ENCODE measurements around the gene MBD4. TPM values are rescaled to one million over a fixed set of nuclear protein-coding genes. Genes with fewer than 3 reads are reported as not detected.

The MBD4 gene
- total RNA-seq, 1 experiment from 2014 or later, result 50.9 TPM

DNA sequence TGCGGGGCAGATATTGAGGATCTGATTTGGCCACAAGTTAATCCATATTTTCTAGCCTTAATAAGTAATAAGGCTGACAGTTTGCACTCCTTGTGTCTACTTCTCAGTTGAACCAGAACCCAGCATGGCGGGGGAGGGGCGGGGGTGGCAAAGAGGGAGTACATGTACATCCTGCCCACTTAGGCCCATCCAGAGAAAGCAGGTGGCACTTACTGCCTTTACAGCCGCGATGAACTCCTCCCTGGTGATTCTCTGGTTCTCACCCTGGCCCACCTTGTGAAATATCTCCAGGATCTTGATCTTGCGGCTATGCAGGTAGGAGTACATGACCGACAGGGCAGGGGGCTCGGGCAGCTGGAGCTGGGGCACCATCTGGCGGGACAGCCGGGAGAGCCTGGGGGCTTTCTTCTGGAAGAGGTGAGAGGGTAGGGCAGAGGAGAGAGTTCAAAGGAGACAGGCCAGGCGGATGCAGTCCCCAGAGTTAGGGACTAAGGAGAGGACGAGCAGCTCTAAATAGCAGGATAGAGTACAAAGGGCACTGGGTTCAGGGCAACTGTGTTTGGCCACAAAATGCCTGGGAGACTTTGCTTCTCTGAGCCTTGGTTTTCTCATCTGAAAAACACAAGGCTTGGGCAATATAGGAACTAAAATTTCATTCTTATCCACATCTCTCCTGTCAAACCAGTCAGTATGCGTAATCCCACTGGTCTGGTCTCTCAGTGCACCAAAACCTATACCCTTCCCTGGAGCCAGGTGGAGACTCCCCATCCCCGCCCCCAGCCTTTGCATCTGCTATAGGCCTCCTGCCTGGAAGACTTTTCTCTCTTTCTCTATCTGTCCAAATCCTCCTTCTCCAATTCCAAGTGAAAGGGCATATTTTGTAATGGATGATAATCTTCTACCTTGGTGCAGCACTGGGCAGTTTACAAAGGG, 21.4 kb downstream of the MBD4 start:
- Histone ChIP-seq H3K27ac (ENCODE audit: low read depth, low read length, poor library complexity, severe bottlenecking) (no peak overlapping the region), H3K36me3 (ENCODE audit: insufficient read depth, low read length, poor library complexity, severe bottlenecking) (no peaks in the 10 kb centered on the region), H3K27me3 (replicated peaks; ENCODE audit: insufficient read depth, low read depth, low read length, poor library complexity) (no peaks in the 10 kb centered on the region), H3K9me3 (ENCODE audit: low read depth, low read length, poor library complexity, severe bottlenecking) (no peaks in the 10 kb centered on the region), H3K4me3 (ENCODE audit: low read depth, low read length, poor library complexity, severe bottlenecking) (no peak overlapping the region), H3K4me1 (ENCODE audit: insufficient read depth, low read length, poor library complexity, severe bottlenecking) (no peaks in the 10 kb centered on the region)
- POLR2A ChIA-PET (ENCODE audit: low non-redundant PET), result no interaction called here
- no peak for DNase-seq (ENCODE audit: low spot score)
- intact Hi-C loops (cut with micrococcal nuclease; ENCODE audit: unreplicated experiment), result no loop called here
- CTCF ChIA-PET, result no interaction called here
- no TSS peak for BruUV-seq (replicated peaks)
- TF ChIP-seq EZH2 (IDR thresholded peaks at IDR 0.05; ENCODE audit: borderline replicate concordance, low read depth, low read length, poor library complexity, severe bottlenecking), result no peak
- TF ChIP-seq, protein P1, sequence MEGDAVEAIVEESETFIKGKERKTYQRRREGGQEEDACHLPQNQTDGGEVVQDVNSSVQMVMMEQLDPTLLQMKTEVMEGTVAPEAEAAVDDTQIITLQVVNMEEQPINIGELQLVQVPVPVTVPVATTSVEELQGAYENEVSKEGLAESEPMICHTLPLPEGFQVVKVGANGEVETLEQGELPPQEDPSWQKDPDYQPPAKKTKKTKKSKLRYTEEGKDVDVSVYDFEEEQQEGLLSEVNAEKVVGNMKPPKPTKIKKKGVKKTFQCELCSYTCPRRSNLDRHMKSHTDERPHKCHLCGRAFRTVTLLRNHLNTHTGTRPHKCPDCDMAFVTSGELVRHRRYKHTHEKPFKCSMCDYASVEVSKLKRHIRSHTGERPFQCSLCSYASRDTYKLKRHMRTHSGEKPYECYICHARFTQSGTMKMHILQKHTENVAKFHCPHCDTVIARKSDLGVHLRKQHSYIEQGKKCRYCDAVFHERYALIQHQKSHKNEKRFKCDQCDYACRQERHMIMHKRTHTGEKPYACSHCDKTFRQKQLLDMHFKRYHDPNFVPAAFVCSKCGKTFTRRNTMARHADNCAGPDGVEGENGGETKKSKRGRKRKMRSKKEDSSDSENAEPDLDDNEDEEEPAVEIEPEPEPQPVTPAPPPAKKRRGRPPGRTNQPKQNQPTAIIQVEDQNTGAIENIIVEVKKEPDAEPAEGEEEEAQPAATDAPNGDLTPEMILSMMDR (conservative IDR thresholded peaks at IDR 0.05; ENCODE audit: low read depth, low read length), result no peak

DNA sequence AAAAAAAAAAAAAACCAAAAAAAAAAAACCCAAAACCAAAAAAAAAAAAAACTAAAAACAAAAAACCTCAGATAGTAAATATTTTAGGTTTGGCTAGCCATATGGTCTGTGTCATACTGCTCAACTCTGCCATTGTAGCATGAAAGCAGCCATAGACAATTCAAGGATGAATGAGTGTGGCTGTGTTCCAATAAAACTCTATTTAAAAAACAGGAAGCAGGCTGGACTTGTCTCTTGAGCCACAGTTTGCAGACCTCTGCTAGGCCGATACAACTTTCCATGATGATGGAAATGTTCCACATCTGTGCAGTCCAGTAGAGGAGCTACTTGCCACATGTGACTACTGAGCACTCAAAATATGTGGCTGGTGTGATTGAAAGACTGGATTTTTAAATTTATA, 22.4 kb downstream of the MBD4 start:
- Histone ChIP-seq H3K4me1 (ENCODE audit: insufficient read depth, low read length, poor library complexity, severe bottlenecking) (peaks cover 7% of the 10 kb centered on the region), H3K36me3 (ENCODE audit: insufficient read depth, low read length, poor library complexity, severe bottlenecking) (no peaks in the 10 kb centered on the region), H3K9me3 (ENCODE audit: low read depth, low read length, poor library complexity, severe bottlenecking) (no peaks in the 10 kb centered on the region), H3K27ac (ENCODE audit: low read depth, low read length, poor library complexity, severe bottlenecking) (no peak overlapping the region), H3K27me3 (replicated peaks; ENCODE audit: insufficient read depth, low read depth, low read length, poor library complexity) (no peaks in the 10 kb centered on the region), H3K4me3 (ENCODE audit: low read depth, low read length, poor library complexity, severe bottlenecking) (no peak overlapping the region)
- POLR2A ChIA-PET (ENCODE audit: low non-redundant PET), result no interaction called here
- BruUV-seq (replicated peaks), result no TSS peak
- CTCF ChIA-PET, result no interaction called here
- intact Hi-C loops (cut with micrococcal nuclease; ENCODE audit: unreplicated experiment), result no loop called here
- no peak for TF ChIP-seq EZH2 (IDR thresholded peaks at IDR 0.05; ENCODE audit: borderline replicate concordance, low read depth, low read length, poor library complexity, severe bottlenecking)
- DNase-seq (ENCODE audit: low spot score), result no peak

DNA sequence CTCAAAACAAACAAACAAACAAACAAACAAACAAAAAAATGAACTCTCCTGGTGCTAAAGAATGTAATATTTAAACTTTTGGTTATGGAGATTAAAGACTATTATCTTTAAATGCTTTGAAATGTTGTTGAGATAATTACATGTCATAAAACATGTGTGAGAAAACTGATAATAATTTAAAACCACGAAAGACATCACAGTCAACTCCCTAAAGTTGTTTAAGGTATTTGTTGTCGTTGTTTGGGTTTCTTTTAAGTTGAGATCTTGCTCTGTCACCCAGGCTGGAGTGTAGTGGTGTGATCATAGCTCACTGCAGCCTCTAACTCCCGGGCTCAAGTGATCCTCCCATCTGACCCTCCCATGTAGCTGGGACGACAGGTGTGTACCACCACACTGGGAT, 23.3 kb downstream of the MBD4 start:
- no peaks in the 10 kb centered on the region for H3K36me3 ChIP-seq (ENCODE audit: insufficient read depth, low read length, poor library complexity, severe bottlenecking)
- BruUV-seq (replicated peaks), result no TSS peak
- CTCF ChIA-PET, result no interaction called here
- no peak for TF ChIP-seq EZH2 (IDR thresholded peaks at IDR 0.05; ENCODE audit: borderline replicate concordance, low read depth, low read length, poor library complexity, severe bottlenecking)
- TF ChIP-seq, protein P1 (conservative IDR thresholded peaks at IDR 0.05; ENCODE audit: low read depth, low read length), result no peak
- H3K27me3 ChIP-seq (replicated peaks; ENCODE audit: insufficient read depth, low read depth, low read length, poor library complexity), result no peaks in the 10 kb centered on the region
- no peaks in the 10 kb centered on the region for H3K9me3 ChIP-seq (ENCODE audit: low read depth, low read length, poor library complexity, severe bottlenecking)
- H3K4me1 ChIP-seq (ENCODE audit: insufficient read depth, low read length, poor library complexity, severe bottlenecking), result peaks cover 7% of the 10 kb centered on the region
- H3K4me3 ChIP-seq (ENCODE audit: low read depth, low read length, poor library complexity, severe bottlenecking), result no peak overlapping the region
- intact Hi-C loops (cut with micrococcal nuclease; ENCODE audit: unreplicated experiment), result no loop called here
- no peak for DNase-seq (ENCODE audit: low spot score)
- no peak overlapping the region for H3K27ac ChIP-seq (ENCODE audit: low read depth, low read length, poor library complexity, severe bottlenecking)
- POLR2A ChIA-PET (ENCODE audit: low non-redundant PET), result no interaction called here
